Vagina (tissue), 2 donors: ENCODE data around the gene PLXNB1. TPM values are rescaled to one million over a fixed set of nuclear protein-coding genes. Genes with fewer than 3 reads are reported as not detected.

Source experiments
- DNase-seq, 2 donors: peaks; one replicate each; pipeline ENCODE4 v3.0.0-alpha.2; 2017; ENCODE audit errors: extremely low spot score in 2 of 2
- H3K27ac ChIP-seq: fragments of 200-600 bp; sonication (generic); one replicate; pipeline ENCODE4 v1.5.1; 2019
- H3K27me3 ChIP-seq: fragments of 200-600 bp; sonication (generic); one replicate; pipeline ENCODE4 v1.5.1; 2019
- H3K36me3 ChIP-seq, 2 donors: fragments of 200-600 bp; sonication (generic); one replicate each; pipeline ENCODE4 v1.5.1; 2017 to 2019
- H3K4me1 ChIP-seq: fragments of 200-600 bp; sonication (generic); one replicate; pipeline ENCODE4 v1.5.1; 2019
- H3K4me3 ChIP-seq, 2 donors: fragments of 200-600 bp; sonication (generic); 1 replicate in 1 of 2; 2 replicates in 1 of 2; pipeline ENCODE4 v1.5.1; 2016 to 2019
- H3K9me3 ChIP-seq: fragments of 200-600 bp; sonication (generic); one replicate; pipeline ENCODE4 v1.5.1; 2019
- POLR2A ChIP-seq, 2 donors: fragments of 450-650 bp; IDR thresholded peaks; one replicate each; pipeline ENCODE4 v1.6.1; 2017; ENCODE audit warnings: antibody characterized with exemption in 2 of 2, mild to moderate bottlenecking in 2 of 2, moderate library complexity in 2 of 2
- POLR2AphosphoS5 ChIP-seq, 2 donors: sonication (generic); formaldehyde crosslinking; IDR thresholded peaks; one replicate each; pipeline ENCODE4 v1.9.0; 2017; ENCODE audit warnings: antibody characterized with exemption in 2 of 2, mild to moderate bottlenecking in 2 of 2, low read depth in 1 of 2; ENCODE audit not compliant: insufficient read depth in 1 of 2
- intact Hi-C: fragments of 100-400 bp; cut with DNase I; formaldehyde crosslinking; loops from one replicate; pipeline ENCODE4 v1.15.1; 2023
- total RNA-seq: library from RNA; depleted of rRNA; stranded (reverse); fragments of >200 nt; gene quantifications from one replicate; pipeline ENCODE4 v1.2.3, GENCODE V29; 2016
- TF ChIP-seq, protein P1 (sequence below), 3 experiments: fragments of 450-650 bp in 2 of 3; fragments of 200-600 bp in 1 of 3; sonication (generic) in 1 of 3; IDR thresholded peaks; one replicate each; pipeline ENCODE4 v1.5.1; 2017 to 2019; ENCODE audit warnings: antibody characterized with exemption in 3 of 3, mild to moderate bottlenecking in 2 of 3, moderate library complexity in 2 of 3

PLXNB1 gene
- total RNA-seq, 1 donor from 2014 or later: 257 TPM

DNA sequence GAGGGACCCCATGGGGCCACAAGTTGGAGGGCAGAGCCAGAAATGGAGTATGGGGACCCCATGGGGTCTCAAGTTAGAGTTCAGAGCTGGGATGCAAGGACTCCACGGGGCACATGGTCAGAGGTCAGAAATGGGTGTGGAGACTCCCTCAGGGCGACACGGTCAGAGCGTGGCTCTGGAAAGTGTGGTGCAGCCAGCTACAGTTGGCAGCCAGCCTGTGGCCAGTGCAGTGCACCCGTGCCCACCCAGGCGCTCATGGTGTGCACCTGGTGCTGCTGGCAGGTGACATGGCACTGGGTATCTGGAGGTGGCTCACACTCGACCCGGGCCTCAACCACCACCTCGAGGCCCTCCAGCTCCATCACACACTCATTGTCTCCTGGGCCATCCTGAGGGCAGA, 11.2 kb downstream of the PLXNB1 start:
- Histone ChIP-seq H3K4me1 (peaks cover 32% of the 10 kb centered on the region), H3K27me3 (no peaks in the 10 kb centered on the region), H3K36me3 (peaks cover 0 to 68% of the 10 kb centered on the region in 2 donors), H3K9me3 (no peaks in the 10 kb centered on the region), H3K27ac (no peak overlapping the region), H3K4me3 (no peak overlapping the region)
- TF ChIP-seq POLR2AphosphoS5 (IDR thresholded peaks at IDR 0.05; ENCODE audit: insufficient read depth in 1 of 2, low read depth in 1 of 2): no peak
- TF ChIP-seq POLR2A (IDR thresholded peaks at IDR 0.05): no peak
- TF ChIP-seq, protein P1, sequence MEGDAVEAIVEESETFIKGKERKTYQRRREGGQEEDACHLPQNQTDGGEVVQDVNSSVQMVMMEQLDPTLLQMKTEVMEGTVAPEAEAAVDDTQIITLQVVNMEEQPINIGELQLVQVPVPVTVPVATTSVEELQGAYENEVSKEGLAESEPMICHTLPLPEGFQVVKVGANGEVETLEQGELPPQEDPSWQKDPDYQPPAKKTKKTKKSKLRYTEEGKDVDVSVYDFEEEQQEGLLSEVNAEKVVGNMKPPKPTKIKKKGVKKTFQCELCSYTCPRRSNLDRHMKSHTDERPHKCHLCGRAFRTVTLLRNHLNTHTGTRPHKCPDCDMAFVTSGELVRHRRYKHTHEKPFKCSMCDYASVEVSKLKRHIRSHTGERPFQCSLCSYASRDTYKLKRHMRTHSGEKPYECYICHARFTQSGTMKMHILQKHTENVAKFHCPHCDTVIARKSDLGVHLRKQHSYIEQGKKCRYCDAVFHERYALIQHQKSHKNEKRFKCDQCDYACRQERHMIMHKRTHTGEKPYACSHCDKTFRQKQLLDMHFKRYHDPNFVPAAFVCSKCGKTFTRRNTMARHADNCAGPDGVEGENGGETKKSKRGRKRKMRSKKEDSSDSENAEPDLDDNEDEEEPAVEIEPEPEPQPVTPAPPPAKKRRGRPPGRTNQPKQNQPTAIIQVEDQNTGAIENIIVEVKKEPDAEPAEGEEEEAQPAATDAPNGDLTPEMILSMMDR (IDR thresholded peaks at IDR 0.05): no peak
- intact Hi-C loops: no loop called here
- DNase-seq: no peak

- Histone ChIP-seq H3K4me1 (peaks cover 31% of the 10 kb centered on the region), H3K4me3 (no peak overlapping the region), H3K27ac (no peak overlapping the region), H3K36me3 (peaks cover 0 to 68% of the 10 kb centered on the region in 2 donors), H3K27me3 (no peaks in the 10 kb centered on the region), H3K9me3 (no peaks in the 10 kb centered on the region)
- DNase-seq: no peak
- TF ChIP-seq, protein P1 (IDR thresholded peaks at IDR 0.05): no peak
- TF ChIP-seq POLR2AphosphoS5 (IDR thresholded peaks at IDR 0.05; ENCODE audit: insufficient read depth in 1 of 2, low read depth in 1 of 2) (no peak), POLR2A (IDR thresholded peaks at IDR 0.05) (no peak)
- intact Hi-C loops: no loop called here
Measured at GRCh38 chr3:48418140-48418539, 11.7 kb downstream of the PLXNB1 start.

DNA sequence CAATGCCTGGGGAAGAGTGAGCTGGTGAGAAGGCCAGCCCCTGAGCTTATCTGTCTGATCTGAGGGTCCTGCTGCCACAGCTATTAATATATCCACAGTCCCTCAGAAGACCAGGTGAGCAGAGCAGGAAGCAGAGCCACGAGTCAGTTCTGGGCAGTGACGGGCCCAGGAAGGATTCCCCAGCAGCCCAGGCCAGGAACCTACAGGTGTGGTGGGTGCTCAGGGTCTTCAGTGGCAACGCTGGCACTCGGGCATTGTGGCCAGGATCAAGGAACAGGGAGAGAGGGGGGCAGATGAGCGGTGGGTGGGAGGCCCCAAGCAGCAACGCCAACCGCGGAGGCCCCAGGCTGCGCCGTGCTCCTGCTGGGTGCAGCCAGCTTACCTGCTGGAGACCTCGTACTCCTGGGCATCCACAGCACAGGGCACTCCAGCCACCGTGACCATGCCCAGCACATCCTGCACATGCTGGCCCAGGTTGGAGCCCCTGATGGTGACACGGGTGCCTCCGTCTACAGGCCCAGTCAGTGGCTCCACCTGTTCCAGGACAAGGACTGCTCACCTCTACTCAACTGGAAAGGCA, 12.3 kb downstream of the PLXNB1 start:
- no peaks in the 10 kb centered on the region for H3K9me3 ChIP-seq
- peaks cover 29% of the 10 kb centered on the region for H3K4me1 ChIP-seq
- TF ChIP-seq, protein P1 (IDR thresholded peaks at IDR 0.05): no peak
- TF ChIP-seq POLR2AphosphoS5 (IDR thresholded peaks at IDR 0.05; ENCODE audit: insufficient read depth in 1 of 2, low read depth in 1 of 2): no peak
- no peak for TF ChIP-seq POLR2A (IDR thresholded peaks at IDR 0.05)
- H3K27me3 ChIP-seq: no peaks in the 10 kb centered on the region
- no peak for DNase-seq
- H3K27ac ChIP-seq: no peak overlapping the region
- no peak overlapping the region for H3K4me3 ChIP-seq
- intact Hi-C loops: no loop called here
- peaks cover 0 to 66% of the 10 kb centered on the region in 2 donors for H3K36me3 ChIP-seq

DNA sequence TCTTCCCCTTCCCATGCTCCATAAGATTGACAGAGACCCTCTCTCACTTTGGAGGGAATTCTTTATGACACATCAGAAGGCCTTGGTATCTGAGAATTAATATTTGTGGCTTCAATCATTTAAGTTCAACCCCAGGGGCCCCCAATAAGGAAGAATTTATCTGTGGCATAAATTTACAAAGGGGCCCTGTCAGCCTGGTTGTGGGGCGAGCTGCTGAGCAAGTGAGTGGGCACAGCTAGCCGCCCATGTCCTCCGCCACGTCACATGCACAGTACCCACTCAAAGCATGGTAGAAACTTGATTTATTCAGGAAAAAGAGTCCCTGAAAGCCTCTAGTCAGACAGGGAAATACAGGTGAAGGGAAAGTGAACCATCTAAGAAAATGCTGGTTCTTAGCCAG, 13.3 kb downstream of the PLXNB1 start:
- Histone ChIP-seq H3K4me1 (peaks cover 21% of the 10 kb centered on the region), H3K27me3 (no peaks in the 10 kb centered on the region), H3K9me3 (no peaks in the 10 kb centered on the region), H3K36me3 (peaks cover 0 to 75% of the 10 kb centered on the region in 2 donors), H3K27ac (no peak overlapping the region), H3K4me3 (no peak overlapping the region)
- no peak for DNase-seq
- no peak for TF ChIP-seq POLR2AphosphoS5 (IDR thresholded peaks at IDR 0.05; ENCODE audit: insufficient read depth in 1 of 2, low read depth in 1 of 2)
- TF ChIP-seq, protein P1 (IDR thresholded peaks at IDR 0.05): no peak
- no peak for TF ChIP-seq POLR2A (IDR thresholded peaks at IDR 0.05)
- intact Hi-C loops: no loop called here

DNA sequence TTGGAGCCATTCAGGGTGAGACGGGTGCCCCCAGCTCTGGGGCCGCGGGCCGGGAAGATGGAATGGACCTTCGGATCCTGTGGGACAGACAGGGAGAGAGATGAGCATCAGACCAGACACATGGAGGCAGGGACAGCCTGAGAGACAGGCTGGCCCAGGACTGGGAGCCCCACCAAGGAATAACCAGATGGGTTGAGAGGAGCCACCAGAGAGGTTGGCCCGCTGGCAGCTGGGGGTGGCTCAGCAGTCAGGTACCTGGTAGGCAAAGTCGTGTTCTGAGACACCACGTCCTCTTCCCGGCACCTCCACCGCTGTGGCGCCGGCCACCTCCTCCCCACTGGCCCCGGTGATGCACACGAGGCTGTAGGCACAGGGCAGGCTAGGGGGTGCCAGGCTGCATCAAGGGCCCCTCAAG, 13.8 kb downstream of the PLXNB1 start:
- intact Hi-C loops: no loop called here
- H3K4me1 ChIP-seq: peaks cover 19% of the 10 kb centered on the region
- no peak overlapping the region for H3K27ac ChIP-seq
- H3K4me3 ChIP-seq: no peak overlapping the region
- no peak for DNase-seq
- peaks cover 0 to 80% of the 10 kb centered on the region in 2 donors for H3K36me3 ChIP-seq
- H3K9me3 ChIP-seq: no peaks in the 10 kb centered on the region
- H3K27me3 ChIP-seq: no peaks in the 10 kb centered on the region
- TF ChIP-seq POLR2AphosphoS5 (IDR thresholded peaks at IDR 0.05; ENCODE audit: insufficient read depth in 1 of 2, low read depth in 1 of 2) (no peak), POLR2A (IDR thresholded peaks at IDR 0.05) (no peak)
- TF ChIP-seq, protein P1 (IDR thresholded peaks at IDR 0.05): no peak
